ENCODE results near the gene POLR1G. TPM values are rescaled to one million over a fixed set of nuclear protein-coding genes. Genes with fewer than 3 reads are reported as not detected.

POLR1G gene
- total RNA-seq, 1 experiment from 2014 or later: 43.4 TPM

DNA sequence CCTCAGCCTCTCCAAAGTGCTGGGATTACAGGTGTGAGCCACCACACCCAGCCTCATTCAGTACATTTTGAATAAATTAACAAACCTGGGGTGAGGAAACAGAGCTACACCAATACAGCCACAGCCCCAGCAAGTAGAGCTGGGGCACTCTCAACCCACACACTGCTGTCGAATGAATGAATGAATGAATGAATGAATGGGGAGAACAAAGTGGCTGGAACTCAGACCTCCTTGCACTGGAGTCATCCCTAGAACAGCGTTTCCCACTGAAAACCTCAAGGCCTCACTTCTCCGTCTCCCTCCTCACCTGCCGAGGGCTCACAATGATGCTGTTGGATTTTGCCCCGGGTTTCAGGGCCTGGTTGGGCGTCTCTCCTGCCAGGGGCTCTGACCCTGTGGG, 14.4 kb downstream of the POLR1G start:
- no peak overlapping the region for H3K27ac ChIP-seq (ENCODE audit: insufficient read length, low read depth, low read length)
- H4K91ac ChIP-seq (ENCODE audit: insufficient read length, low read depth, low read length): no peak overlapping the region
- H3K23ac ChIP-seq (ENCODE audit: insufficient read length, low read depth, low read length): no peak overlapping the region
- H4K8ac ChIP-seq (replicated peaks; ENCODE audit: insufficient read length, low read depth, low read length): no peak overlapping the region
- no peaks in the 10 kb centered on the region for H3K27me3 Mint-ChIP-seq (ENCODE audit: low read depth)
- H3K9me3 ChIP-seq (ENCODE audit: control insufficient read depth, low read depth, low read length): no peaks in the 10 kb centered on the region
- no peak overlapping the region for H2AK5ac ChIP-seq (ENCODE audit: insufficient read length, low read length)
- H2AFZ ChIP-seq (ENCODE audit: low read length): no peak overlapping the region
- peaks cover 17 to 42% (median 41%) of the 10 kb centered on the region in 3 experiments; a peak in 6 of 7 replicates for H3K36me3 Mint-ChIP-seq (ENCODE audit: insufficient read depth in 1 of 3, low read depth in 3 of 3)
- peaks cover 23 to 30% of the 10 kb centered on the region in 2 experiments for H3K4me1 Mint-ChIP-seq
- H3K9ac ChIP-seq (ENCODE audit: extremely low read depth, insufficient read length, low read length): no peak overlapping the region
- H2BK15ac ChIP-seq (ENCODE audit: low read depth, low read length): no peak overlapping the region
- no peak for TF ChIP-seq CTCF (conservative IDR thresholded peaks at IDR 0.05)
- H3K23me2 ChIP-seq (ENCODE audit: insufficient read length, low read depth, low read length, poor library complexity, severe bottlenecking): peaks cover 10% of the 10 kb centered on the region
- no peak overlapping the region for H3K27ac Mint-ChIP-seq
- H4K20me1 ChIP-seq (ENCODE audit: control insufficient read depth, insufficient read depth, insufficient read length): no peaks in the 10 kb centered on the region
- H3K4ac ChIP-seq (ENCODE audit: low read depth, low read length): no peak overlapping the region
- H2BK20ac ChIP-seq (ENCODE audit: low read depth, low read length, poor library complexity, severe bottlenecking): no peak overlapping the region
- no peak overlapping the region for H2BK5ac ChIP-seq (ENCODE audit: insufficient read length, low read length)
- H3K79me1 ChIP-seq (ENCODE audit: insufficient read depth, low read depth, low read length, poor library complexity, severe bottlenecking): no peaks in the 10 kb centered on the region
- H3K14ac ChIP-seq (ENCODE audit: insufficient read depth, low read length): no peak overlapping the region
- no peak overlapping the region for H3K4me2 ChIP-seq (ENCODE audit: insufficient read depth, insufficient read length, low read length)
- DNase-seq: no peak
- peaks cover 2% of the 10 kb centered on the region; the same call in 1 of the 2 replicates for H3K4me1 ChIP-seq (ENCODE audit: insufficient read depth, low read length)
- WGBS (ENCODE audit: extremely low coverage, insufficient read length, low lambda C conversion rate): no CpG with 5 or more reads among the region's 6 CpGs
- H3K9me3 Mint-ChIP-seq: no peaks in the 10 kb centered on the region; a peak in 1 of 5 replicates
- H4K5ac ChIP-seq (ENCODE audit: insufficient read length, low read depth, low read length): no peak overlapping the region
- H3K56ac ChIP-seq (ENCODE audit: insufficient read length, low read depth, low read length): no peak overlapping the region
- peak overlapping the region in 1 of 2 experiments; percentile 40; a peak in 1 of 5 replicates for H3K4me3 Mint-ChIP-seq
- H3K27me3 ChIP-seq (ENCODE audit: insufficient read depth, low read length): no peaks in the 10 kb centered on the region
- H3K79me2 ChIP-seq (ENCODE audit: insufficient read depth, low read length): no peaks in the 10 kb centered on the region
- H2BK12ac ChIP-seq (ENCODE audit: insufficient read length, low read depth, low read length): no peak overlapping the region
- H3K18ac ChIP-seq (ENCODE audit: insufficient read length, low read depth, low read length): no peak overlapping the region
- H3T11ph ChIP-seq (ENCODE audit: low read length): no peak overlapping the region
- no peak overlapping the region for H2BK120ac ChIP-seq (ENCODE audit: low read depth, low read length, poor library complexity, severe bottlenecking)
